ENCODE data around the gene UNC93B1. TPM values are rescaled to one million over a fixed set of nuclear protein-coding genes. Genes with fewer than 3 reads are reported as not detected.
"Not testable (repeated sequence)": the region's sequence is repeated elsewhere in the genome, so short reads cannot be mapped to it uniquely, and the experiment has no call there.

UNC93B1 gene
- total and polyA plus RNA-seq, 2 of the 8 experiments (the other 6 are each of a cell fraction or from before 2014, with no cell fraction given), result 18.9 to 34.3 TPM

- H2BK15ac ChIP-seq (ENCODE audit: low read length); H3K79me2 ChIP-seq (ENCODE audit: control insufficient read depth in 1 of 2, insufficient read depth in 2 of 2, low read length in 2 of 2); H3K56ac ChIP-seq (replicated peaks; ENCODE audit: insufficient read length, low read depth, low read length); CTCF ChIA-PET (ENCODE audit: partially characterized antibody); H4K20me1 ChIP-seq (replicated peaks in 1 of 2; ENCODE audit: control insufficient read depth in 1 of 2, insufficient read depth in 2 of 2, low read length in 2 of 2); H2AFZ ChIP-seq (ENCODE audit: low read length); H3K27ac ChIP-seq (ENCODE audit: low read depth, low read length); H3K36me3 ChIP-seq (ENCODE audit: control insufficient read depth in 2 of 4, insufficient read depth in 4 of 4, low read length in 3 of 4); H2AK5ac ChIP-seq (ENCODE audit: low read depth, low read length); H3K79me1 ChIP-seq (ENCODE audit: low read depth, low read length); H3K9ac ChIP-seq (replicated peaks in 1 of 4; ENCODE audit: extremely low read depth in 1 of 4, low read depth in 3 of 4, low read length in 3 of 4); H2BK20ac ChIP-seq (ENCODE audit: low read length); H4K5ac ChIP-seq (ENCODE audit: insufficient read length, low read depth, low read length); H3K4me2 ChIP-seq (ENCODE audit: insufficient read depth in 1 of 2, low read depth in 2 of 2, low read length in 2 of 2); DNase-seq (ENCODE audit: low read depth in 1 of 2, low spot score in 2 of 2); FAIRE-seq; H3K18ac ChIP-seq (ENCODE audit: extremely low read depth, low read length); H2BK12ac ChIP-seq (ENCODE audit: low read depth, low read length); H3K4me1 ChIP-seq (replicated peaks in 1 of 4; ENCODE audit: control insufficient read depth in 3 of 4, insufficient read depth in 4 of 4, low read length in 3 of 4); H4K8ac ChIP-seq (ENCODE audit: extremely low read depth, insufficient read depth, low read length); H4K91ac ChIP-seq (replicated peaks; ENCODE audit: insufficient read length, low read length); POLR2A ChIA-PET (ENCODE audit: partially characterized antibody); H3K4ac ChIP-seq (replicated peaks; ENCODE audit: insufficient read length, low read depth, low read length); H3K14ac ChIP-seq (ENCODE audit: insufficient read length); H3K4me3 ChIP-seq (ENCODE audit: extremely low read depth in 1 of 4, insufficient read depth in 2 of 4, low read depth in 3 of 4, low read length in 4 of 4); H3K9me3 ChIP-seq (ENCODE audit: insufficient read depth in 2 of 2, low read depth in 1 of 2, low read length in 1 of 2); H2BK5ac ChIP-seq (ENCODE audit: low read depth, low read length); H3K23me2 ChIP-seq (ENCODE audit: low read depth, low read length); H3K23ac ChIP-seq (ENCODE audit: insufficient read length); H2BK120ac ChIP-seq (replicated peaks; ENCODE audit: low read depth, low read length): not testable (repeated sequence)
- H3K27me3 ChIP-seq (replicated peaks in 1 of 4; ENCODE audit: control insufficient read depth in 3 of 4, extremely low read depth in 1 of 4, insufficient read depth in 3 of 4, low read length in 3 of 4), result peaks cover 0 to 11% (median 4%) of the 10 kb centered on the region in 4 experiments; a peak in 4 of 7 replicates
- WGBS, 2 experiments (ENCODE audit: extremely low coverage in 1 of 2, insufficient coverage in 1 of 2, insufficient read length in 1 of 2, insufficient replicate concordance in 2 of 2, low coverage in 1 of 2, low lambda C conversion rate in 2 of 2, missing lambda C conversion rate in 1 of 2), result 96% methylated on average over 6 of the region's 8 CpGs; no CpG with 5 or more reads in 1 of the 2 experiments
These were observed 53.2 kb downstream of the UNC93B1 start for GRCh38 chr11:67950705-67951104.

- H3K79me2 ChIP-seq (ENCODE audit: control insufficient read depth in 1 of 2, insufficient read depth in 2 of 2, low read length in 2 of 2); H3K27me3 ChIP-seq (replicated peaks in 1 of 4; ENCODE audit: control insufficient read depth in 3 of 4, extremely low read depth in 1 of 4, insufficient read depth in 3 of 4, low read length in 3 of 4); POLR2A ChIA-PET (ENCODE audit: partially characterized antibody); H2BK12ac ChIP-seq (ENCODE audit: low read depth, low read length); H3K9me3 ChIP-seq (ENCODE audit: insufficient read depth in 2 of 2, low read depth in 1 of 2, low read length in 1 of 2); H3K4me3 ChIP-seq (ENCODE audit: extremely low read depth in 1 of 4, insufficient read depth in 2 of 4, low read depth in 3 of 4, low read length in 4 of 4); H3K27ac ChIP-seq (ENCODE audit: low read depth, low read length); H3K9ac ChIP-seq (replicated peaks in 1 of 4; ENCODE audit: extremely low read depth in 1 of 4, low read depth in 3 of 4, low read length in 3 of 4); H3K23me2 ChIP-seq (ENCODE audit: low read depth, low read length); H3K79me1 ChIP-seq (ENCODE audit: low read depth, low read length); H2BK5ac ChIP-seq (ENCODE audit: low read depth, low read length); FAIRE-seq; H4K8ac ChIP-seq (ENCODE audit: extremely low read depth, insufficient read depth, low read length); H3K4me1 ChIP-seq (replicated peaks in 1 of 4; ENCODE audit: control insufficient read depth in 3 of 4, insufficient read depth in 4 of 4, low read length in 3 of 4); H3K36me3 ChIP-seq (ENCODE audit: control insufficient read depth in 2 of 4, insufficient read depth in 4 of 4, low read length in 3 of 4); H3K4ac ChIP-seq (replicated peaks; ENCODE audit: insufficient read length, low read depth, low read length); DNase-seq (ENCODE audit: low read depth in 1 of 2, low spot score in 2 of 2); H3K56ac ChIP-seq (replicated peaks; ENCODE audit: insufficient read length, low read depth, low read length); H2AFZ ChIP-seq (ENCODE audit: low read length); H4K5ac ChIP-seq (ENCODE audit: insufficient read length, low read depth, low read length); H3K18ac ChIP-seq (ENCODE audit: extremely low read depth, low read length); H3K23ac ChIP-seq (ENCODE audit: insufficient read length); H2AK5ac ChIP-seq (ENCODE audit: low read depth, low read length); H4K91ac ChIP-seq (replicated peaks; ENCODE audit: insufficient read length, low read length); H2BK15ac ChIP-seq (ENCODE audit: low read length); H3K14ac ChIP-seq (ENCODE audit: insufficient read length); H2BK20ac ChIP-seq (ENCODE audit: low read length); H2BK120ac ChIP-seq (replicated peaks; ENCODE audit: low read depth, low read length); H3K4me2 ChIP-seq (ENCODE audit: insufficient read depth in 1 of 2, low read depth in 2 of 2, low read length in 2 of 2); H4K20me1 ChIP-seq (replicated peaks in 1 of 2; ENCODE audit: control insufficient read depth in 1 of 2, insufficient read depth in 2 of 2, low read length in 2 of 2): not testable (repeated sequence)
- 97% methylated on average over 5 of the region's 7 CpGs; no CpG with 5 or more reads in 1 of the 2 experiments for whole genome bisulfite sequencing, 2 experiments (ENCODE audit: extremely low coverage in 1 of 2, insufficient coverage in 1 of 2, insufficient read length in 1 of 2, insufficient replicate concordance in 2 of 2, low coverage in 1 of 2, low lambda C conversion rate in 2 of 2, missing lambda C conversion rate in 1 of 2)
- CTCF ChIA-PET (ENCODE audit: partially characterized antibody), result interaction anchor here (1.5 kb wide), 1 partner anchor 8 kb away, joined by 3 read pairs; no protein-coding TSS in a partner anchor
These were observed 56.1 kb downstream of the UNC93B1 start for GRCh38 chr11:67947785-67948184.

Measured in H1 (cell line).